Measurements from ENCODE around the gene FSIP1.

The FSIP1 gene

DNA sequence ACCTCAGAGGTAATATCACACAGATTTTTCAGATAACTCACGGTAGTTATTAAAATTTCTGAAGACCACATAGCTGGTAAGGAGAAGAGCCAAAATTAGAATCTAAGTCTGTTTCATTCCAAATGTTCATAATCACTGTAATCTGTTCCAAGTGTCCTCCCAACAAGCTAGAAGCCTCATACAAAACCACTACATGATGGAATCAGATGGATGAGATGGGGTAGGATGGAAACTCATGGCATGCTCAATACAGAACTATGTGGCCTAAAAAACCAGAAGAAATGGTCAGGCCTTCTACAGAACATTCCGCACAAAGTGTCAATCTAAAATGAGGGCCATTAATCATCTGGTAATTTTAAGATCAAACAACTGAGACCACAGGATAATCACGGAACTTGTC is 110.0 kb downstream of the FSIP1 start:
- no peak for DNase-seq

DNA sequence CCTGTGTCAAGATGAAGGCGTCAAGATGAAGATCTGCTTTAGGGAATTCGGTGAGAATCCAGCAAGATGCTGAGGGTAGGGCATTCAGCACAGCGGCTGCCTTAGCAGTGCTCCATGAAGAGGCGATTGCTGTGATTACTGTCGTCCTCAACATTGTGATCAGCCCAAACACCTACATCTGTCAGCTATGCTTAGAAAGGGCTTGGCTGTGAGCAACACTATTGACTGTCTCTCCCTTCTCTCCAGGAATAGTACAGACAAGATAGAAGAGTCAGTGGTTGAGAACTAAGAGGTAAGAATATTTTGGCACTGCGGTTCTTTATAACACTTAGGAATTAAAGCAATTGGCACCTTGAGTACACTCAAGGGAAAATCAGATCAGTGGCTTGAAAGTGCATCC is 110.5 kb downstream of the FSIP1 start:
- DNase-seq, result no peak

DNA sequence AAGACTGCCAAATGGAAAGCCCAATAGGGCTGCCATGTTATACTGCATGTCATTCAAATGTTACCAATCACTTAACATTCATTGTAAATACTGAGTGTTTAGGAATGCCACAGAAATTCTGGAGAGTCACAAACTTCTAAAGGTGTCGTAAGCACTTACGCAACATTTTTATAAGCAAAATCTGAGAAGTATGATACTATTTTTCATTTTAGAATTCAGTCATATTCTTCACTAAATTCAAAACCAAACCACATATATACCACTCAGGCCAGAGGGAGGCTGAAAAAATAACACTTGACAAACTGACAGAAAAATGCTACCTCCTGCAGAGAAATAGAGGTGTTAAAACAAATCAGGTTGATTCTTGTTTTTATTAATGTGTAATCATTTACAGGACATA is 112.0 kb downstream of the FSIP1 start:
- DNase-seq, result no peak

DNA sequence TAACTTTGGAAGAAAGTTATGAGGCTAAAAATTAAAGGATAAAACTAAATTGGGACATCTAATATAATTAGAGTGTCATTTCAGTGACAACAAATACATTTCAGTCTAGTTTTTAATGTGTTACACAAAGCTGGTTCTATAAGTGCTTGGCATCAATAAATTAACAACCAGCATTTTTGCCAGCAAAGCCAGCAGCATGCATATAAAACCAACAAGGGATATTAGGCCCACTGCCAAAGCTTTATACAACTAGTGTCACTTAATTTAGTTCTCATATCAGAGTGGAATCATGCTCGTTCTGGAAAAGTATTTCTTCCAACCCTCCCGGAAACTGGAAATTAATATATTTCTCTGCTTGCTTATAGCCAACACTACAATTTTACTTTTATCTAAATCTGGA is 113.0 kb downstream of the FSIP1 start:
- no peak for DNase-seq

DNA sequence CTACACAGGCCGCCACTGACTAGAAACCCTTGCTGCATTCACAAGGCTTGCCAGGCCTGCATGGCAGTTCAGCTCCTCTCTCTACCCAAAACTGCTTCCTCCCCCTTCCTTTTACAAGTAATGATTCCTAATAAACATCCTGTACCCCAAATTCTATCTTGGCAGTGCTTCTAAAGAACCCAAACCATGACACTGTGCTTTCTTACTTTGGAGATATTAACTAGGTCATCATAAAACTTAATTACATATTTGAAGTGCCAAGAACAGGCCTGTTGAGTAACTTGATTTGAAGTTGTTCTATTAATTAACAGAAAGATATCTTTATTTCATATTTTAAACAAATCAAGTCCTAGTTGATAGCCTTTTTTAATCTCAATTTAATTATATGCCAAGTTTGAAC is 113.4 kb downstream of the FSIP1 start:
- DNase-seq, result no peak

DNA sequence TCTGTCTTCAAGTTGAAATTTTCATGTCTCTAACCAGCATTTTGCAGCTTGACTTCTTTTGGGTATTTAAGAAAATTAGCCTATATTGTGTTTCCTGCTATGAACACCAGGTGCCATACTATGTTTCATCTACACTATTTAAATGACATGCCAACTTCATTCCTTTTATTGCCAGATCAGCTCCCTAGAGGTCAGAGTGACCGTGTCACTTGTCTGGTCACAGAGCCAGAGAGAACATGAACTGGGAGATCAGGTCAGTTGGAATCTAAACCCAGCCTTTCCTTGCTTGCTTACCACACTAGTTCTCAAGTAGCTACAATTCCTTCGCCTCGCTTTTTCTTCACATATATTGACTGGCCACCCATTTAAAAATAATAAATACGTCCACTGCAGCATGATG is 114.2 kb downstream of the FSIP1 start:
- no peak for DNase-seq

DNA sequence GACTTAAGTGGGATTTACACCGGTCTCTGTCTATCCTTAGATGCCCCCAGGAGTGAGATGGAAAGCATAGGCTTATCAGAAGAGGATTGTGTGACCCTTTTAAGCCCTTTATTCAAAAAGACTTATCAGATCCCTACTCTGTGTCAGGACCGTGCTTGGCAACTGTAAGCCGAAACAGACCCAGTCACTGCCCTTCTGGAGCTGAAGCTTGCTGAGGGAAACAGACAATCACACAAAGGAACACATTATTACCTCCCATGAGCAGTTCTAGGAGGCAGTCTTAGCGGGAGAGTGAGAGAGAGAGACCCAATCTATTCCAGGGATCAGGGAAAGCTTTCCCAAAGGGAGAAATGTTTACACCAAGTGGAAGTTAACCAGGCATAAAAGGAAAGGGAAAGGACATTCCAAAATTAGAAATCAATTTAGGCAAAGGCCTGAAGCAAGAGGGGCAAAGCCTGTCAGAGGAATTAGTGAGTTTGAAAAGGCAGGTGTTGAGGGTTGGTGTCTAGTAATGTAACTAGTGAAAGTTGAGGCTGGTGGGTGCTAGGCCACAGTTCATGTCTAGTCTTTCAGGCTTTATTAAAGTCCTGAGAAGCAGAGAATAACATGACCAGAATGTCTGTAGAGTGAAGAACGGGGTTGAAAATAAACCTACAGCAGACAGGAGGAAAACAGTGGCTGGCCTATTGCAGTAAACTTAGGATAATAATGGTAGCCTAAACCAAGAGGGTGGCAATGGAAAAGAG is 115.1 kb downstream of the FSIP1 start:
- no peak for DNase-seq

DNA sequence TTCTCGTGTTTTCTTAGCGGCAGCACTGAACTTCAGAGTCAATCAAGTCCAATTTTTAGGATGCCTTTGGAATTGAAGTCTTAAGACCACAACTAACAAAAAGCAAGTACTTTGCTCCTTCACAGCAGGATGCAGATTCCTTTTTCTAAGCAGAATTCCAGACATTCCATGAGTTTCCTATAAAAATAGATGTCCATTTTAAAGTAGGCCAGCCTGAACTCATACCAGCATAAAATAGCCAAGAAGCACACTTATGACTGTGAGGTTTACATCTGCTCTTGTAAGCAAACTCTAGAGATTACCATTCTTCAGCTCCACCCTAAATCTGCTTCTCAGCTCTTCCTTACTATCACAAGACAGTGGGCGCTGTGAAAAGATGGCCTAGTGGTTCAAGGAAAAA is 116.0 kb downstream of the FSIP1 start:
- no peak for DNase-seq

DNA sequence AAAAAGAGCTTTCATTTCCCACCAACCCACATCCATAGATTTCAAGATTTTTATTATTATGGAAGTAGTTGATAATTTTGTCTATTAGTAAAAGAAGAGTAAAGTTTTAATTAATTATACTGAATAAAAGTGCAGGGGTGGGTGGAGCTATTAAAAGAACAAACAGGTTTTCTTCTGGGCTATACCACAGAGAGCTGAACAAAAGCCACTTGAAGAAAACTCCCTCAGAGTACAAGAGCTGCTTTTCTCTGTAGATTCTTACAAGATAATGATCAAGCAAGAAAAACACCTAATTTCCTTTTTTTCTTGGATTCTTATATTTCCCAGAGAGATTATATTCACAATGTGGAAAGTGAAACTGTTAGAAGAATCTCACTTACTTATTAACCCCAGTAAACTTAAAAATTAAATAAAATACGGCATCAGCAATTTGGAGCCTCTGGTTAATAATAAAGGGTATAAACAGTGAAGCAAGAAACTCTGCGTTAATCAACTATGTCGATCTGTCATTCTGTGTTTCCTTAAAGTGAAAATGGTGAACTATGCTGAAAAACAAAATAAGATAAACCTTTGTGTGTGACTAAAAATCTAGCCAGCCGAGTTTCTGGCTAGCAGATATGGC is 116.9 kb downstream of the FSIP1 start:
- DNase-seq, result no peak

DNA sequence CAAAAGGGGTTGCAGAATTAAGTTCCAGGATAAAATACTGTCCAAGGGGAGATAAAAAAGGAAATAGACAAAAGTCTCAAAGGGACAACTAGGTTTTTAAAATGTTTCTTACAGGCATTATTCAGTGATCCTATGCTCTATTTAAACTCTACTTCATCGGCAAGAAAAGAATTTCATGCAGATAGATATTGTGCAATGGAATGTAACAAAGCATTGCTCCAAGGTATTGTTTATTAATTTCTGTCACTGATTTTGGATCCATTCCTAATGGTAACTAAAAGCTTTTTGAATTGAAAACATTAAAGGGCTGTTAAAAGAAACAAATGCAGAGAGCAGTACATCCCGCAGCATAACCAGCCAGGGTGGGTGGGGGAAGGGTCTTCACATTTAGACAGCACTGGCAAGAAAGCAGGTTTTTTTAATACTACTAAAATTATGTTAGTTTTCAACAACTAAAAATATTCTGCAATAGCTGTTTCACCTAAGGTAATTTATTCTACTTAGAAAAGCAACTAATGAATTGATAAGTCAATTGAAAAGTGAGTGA is 118.9 kb downstream of the FSIP1 start:
- no peak for DNase-seq

DNA sequence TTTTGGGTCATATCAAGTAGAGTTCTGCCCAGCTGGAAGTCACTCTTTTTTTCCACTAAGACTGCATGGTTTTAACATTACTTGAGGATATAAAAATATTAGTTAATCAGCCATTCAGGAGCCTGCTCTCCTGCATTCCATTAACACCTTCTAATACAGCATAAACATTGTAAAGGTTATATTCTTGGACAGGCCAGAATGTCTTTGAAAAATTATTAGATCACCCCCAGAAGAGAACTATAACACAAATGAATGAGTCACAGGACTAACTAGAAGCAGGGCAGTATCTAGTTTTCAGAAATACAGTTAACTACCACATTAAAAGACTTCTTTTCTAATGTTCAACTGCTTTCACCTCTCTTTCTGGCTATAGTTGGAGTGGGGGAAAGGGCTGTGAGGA is 120.9 kb downstream of the FSIP1 start:
- DNase-seq, result no peak

DNA sequence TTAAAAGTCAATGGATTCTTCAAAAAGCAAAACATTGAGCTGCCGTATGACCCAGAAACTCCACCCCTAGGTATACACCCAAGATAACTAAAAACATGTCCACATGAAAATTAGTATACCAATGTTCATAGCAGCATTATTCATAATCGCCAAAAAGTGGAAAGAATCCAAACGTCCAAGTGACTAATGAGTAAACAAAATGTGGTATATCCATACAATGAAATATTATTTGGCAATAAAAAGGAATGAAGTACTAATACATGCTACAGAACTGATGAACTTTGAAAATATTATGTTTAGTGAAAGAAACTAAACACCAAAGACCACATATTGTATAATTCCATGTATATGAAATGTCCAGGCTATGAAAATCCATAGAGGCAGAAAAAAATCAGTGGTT is 123.9 kb downstream of the FSIP1 start:
- no peak for DNase-seq

DNA sequence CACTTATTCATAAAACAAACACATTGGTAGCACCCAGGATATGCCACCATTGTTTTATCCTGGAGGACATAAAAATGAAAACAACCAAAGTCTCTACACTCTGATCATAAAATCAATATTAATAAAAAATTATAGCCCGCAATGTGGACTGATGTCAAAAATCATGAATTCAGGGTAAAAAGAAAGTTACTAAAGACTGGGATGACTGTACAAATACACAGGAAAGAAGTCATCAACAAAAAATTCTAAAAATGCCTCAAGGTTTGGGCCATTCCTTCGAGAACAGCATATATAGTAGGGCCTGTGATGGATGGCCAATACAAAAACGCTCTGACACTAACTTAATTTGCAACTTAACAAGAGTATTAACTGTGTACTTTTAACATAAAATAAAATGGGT is 125.0 kb downstream of the FSIP1 start:
- no peak for DNase-seq

DNA sequence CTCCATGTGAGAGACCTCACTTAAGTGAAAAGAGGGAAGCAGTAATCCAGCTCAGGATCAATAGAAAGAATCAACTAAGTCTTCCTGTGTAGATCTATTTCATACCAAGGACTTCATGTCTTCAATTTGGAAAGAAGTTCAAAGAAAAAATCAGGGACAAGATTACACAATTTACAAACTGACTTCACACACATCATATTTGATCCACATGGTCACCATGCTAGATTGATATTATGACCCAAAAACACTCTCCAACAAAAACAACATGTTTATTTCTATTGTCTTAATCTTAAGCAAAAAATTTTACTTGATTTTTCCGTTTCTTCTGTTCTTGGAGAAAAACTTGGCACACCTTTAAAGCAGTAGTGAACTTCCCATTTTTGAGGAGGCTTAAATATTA is 125.5 kb downstream of the FSIP1 start:
- DNase-seq, result no peak

DNA sequence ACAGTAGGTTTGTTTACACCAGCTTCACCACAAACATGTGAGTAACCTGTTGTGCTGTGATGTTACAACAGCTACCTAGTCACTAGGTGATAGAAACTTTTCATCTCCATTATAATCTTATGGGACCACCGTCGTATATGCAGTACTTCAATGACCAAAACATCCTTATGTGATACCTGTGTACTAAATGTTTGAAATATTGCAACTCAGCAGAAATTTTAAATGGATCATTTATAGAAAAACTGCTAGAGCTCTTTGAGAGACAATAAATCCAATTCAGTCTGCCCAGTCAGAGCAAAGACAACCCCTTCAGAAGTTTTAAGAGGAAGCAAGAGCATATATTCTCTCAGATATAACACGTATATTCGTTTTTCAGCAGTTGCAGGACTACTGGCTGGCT is 128.3 kb downstream of the FSIP1 start:
- DNase-seq, result no peak

DNA sequence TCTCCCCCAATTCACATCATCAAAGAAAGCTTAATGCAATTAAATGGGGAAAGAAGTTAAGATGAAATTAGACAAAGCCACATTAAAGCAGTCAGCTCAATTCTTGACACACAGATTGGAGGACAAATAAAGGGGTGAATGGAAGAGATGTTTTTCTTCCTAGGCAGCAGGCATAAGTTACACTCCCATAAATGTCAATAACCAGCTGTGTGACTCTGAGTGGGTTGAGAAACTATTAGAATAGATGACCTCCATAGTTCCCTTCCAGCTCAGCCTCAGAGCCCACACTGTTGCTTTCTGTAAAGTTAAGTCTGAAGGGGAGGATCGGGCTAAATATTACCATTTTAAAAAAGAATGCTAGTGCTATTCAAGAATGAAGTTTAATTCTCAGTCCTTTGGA is 130.8 kb downstream of the FSIP1 start:
- no peak for DNase-seq

DNA sequence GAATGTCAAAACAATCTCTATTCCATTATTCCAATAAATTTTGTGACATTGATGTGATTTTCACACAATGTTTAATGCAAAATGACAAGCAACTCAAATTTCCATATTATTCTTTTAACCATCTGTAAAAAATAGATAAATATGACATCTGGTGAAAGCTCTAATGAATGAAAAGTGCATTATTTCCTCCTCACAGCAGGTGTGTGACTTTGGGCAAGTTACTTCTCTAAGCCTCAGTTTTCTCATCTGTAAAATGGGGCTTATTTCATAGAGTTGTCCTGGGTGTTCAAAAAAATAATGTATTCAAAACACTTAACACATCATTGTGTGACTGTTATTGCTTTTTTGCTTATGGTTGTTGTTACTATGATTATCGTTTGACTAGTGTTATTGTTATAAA is 131.3 kb downstream of the FSIP1 start:
- DNase-seq, result no peak

DNA sequence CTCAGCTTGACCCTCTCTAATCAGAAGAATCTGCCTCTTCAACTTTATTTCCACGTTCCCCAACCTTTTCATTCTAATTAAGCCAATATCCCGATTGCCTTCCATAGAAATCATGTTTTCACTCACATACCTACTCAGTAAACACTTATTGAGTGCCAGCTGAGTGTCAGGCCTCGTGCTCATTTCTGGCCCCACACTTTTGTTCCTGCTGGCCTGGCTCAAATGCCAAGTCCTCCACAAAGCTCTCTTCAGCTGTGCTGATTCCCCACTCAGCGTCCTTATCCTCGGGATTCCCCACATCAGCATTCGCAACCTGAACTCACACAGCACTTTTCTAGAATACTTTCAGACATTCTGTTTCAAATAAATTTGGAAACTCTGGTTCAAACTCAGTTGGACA is 132.9 kb downstream of the FSIP1 start:
- no peak for DNase-seq

DNA sequence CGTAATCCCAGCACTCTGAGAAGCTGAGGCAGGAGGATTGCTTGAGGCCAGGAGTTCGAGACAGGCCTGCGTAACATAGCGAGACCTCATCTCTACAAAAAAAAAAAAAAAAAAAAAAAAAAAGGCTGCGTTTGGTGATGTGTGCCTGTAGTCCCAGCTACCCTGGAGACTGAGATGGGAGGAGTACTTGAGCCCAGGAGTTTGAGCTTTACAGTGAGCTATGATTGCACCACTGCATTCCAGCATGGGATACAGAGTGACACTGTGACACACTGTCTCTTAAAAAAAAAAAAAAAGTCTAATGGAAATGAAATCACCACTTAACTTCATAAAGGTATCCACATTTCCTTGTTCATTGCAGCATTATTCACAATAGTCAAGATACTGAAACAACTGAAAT is 136.2 kb downstream of the FSIP1 start:
- DNase-seq, result no peak

DNA sequence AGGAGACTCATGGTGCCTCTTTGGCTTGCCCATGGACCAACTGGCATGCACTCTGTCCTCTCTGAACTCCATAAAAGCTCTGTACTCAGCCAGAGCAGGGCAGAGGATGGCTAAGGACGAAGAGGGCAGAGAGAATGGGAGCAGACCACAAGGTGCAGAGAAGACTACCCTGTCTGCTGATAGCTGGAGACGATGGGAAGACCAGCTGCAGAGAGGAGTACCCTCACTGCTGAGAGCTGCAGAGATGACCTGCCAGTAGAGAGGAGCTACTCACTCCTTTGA is 136.7 kb downstream of the FSIP1 start:
- DNase-seq, result no peak

DNA sequence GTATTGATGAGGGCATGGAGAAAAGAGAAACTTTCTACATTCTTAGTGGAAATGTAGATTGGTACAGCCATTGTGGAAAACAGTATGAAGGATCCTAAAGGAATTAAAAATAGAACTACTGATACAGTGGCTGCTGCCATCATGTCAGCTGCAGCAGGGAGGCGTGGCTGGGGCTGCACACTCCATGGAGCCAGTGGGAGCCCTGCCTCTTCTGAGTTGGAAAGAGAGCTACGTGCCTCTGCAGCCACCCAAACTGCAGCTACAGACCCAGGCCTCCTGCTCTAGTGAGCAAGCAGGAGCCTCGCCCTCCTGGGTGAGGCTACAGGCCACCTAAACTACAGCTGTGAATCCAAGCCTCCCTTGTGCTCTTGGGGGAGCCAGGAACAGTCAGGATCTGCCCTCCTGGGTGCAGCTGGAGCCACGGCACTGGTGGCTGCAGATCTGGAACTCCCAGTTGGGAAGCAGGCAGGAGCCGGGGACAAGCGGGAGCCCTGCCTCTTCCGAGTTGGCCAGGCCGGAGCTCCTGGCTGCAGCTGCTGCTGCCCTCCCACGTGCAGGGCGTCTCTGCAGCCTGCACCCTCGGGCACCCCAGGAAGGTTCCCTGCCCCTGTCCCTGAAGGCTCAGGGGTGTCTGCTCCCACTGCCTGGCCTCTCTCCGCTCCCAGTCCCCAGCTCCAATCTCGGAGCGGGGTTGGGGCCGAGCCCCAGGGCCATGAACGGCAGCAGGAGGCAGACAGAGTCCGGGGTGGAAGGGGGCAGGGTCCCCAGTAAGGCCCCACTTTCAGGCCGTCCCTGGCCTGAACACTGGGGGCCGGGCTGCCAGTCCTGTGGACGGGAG is 137.3 kb downstream of the FSIP1 start:
- no peak for DNase-seq

DNA sequence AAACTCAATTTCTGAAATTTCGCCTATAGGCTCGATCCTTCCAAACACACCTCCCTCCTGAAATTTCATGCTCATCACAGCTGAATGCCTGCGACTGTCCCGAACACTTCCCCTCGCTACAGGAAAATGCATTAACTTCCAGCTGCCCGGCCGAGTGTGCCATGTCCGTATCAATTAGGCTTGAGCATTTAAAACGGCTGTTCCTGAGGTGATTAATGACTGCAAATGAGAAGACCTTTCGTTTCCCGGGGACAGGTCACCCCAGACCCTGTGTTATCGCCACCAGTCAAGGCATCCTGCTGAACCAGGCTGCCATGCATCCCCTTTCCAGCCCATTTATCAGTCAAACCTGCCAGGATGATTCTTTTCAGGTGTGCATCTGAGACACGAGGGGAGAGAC is 138.5 kb downstream of the FSIP1 start:
- no peak for DNase-seq

DNA sequence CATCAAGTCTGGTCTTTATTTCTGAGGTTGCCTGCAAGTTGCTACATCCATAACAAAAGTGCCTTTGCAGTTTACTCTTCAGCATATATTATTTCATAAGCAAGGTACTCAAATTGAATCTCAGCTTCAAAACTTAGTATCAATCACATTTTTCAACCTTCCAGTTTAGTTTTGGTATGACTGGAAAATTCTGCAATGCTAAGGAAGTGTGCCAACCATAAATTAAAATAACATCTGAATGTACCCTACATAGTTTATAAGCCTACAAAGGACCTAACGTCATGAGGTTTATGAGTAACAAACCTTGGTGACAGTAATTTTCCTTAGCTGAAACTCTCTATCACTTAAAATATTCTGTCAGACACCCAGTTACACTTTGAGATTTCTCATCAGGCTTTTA is 138.9 kb downstream of the FSIP1 start:
- no peak for DNase-seq

DNA sequence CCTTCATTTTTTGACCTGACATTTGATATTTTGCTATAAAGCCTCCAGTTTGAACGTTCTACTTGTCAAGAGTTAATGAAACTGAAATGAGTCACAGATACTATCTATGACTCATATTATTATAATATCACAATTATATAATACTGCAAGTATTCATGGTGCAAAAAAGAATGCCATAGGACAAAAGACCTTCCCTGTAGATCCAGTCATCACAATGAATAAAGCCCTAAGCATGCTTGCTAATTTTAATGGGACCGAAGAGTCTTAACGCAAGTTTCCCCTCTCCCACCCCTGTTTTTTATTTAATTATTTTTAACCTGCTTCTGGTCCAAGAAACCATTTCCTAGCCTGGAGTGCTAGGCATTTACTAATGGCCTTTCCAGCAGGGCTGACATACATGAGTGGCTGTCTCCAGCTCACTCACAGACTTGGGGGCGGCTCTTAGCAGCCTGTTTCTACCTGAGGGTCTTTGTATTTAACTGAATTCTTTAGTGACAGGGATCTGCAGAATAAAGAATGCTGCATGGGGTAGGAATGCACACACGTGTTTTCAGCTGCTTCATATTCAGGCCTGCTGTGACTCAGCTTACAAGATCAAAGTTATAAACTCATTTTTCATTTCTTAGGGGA is 140.5 kb downstream of the FSIP1 start:
- DNase-seq, result no peak

All from activated CD4-positive, alpha-beta T cell treated with anti-CD3 and anti-CD28 coated beads, Interleukin-2, amount 50 U/mL, for 1 hour (primary cell).